HepG2 (cell line): Measurements from ENCODE around the gene PRKCZ. TPM values are rescaled to one million over a fixed set of nuclear protein-coding genes. Genes with fewer than 3 reads are reported as not detected.
A peak's percentile ranks its signal among the peaks of the same experiment; 100 is the strongest.

ENCODE experiments used
- HDAC2 ChIP-seq: sonication (generic); formaldehyde crosslinking; IDR thresholded peaks from 2 replicates; pipeline ENCODE4 v1.4.0; 2020; ENCODE audit warnings: missing genetic modification reagents
- HNRNPL ChIP-seq: fragments of 200-400 bp; formaldehyde crosslinking; IDR thresholded peaks from 2 replicates; pipeline ENCODE4 v1.6.1; 2017; ENCODE audit warnings: mild to moderate bottlenecking, low read depth, low read length
- HNRNPLL ChIP-seq: fragments of 200-400 bp; formaldehyde crosslinking; IDR thresholded peaks from 2 replicates; pipeline ENCODE4 v1.6.1; 2017; ENCODE audit warnings: mild to moderate bottlenecking, low read depth, low read length; ENCODE audit not compliant: poor library complexity, severe bottlenecking
- RBFOX2 ChIP-seq: fragments of 200-400 bp; formaldehyde crosslinking; IDR thresholded peaks from 2 replicates; pipeline ENCODE4 v1.6.1; 2017; ENCODE audit warnings: low read depth, mild to moderate bottlenecking, low read length
- SKI ChIP-seq: fragments of 450-650 bp; IDR thresholded peaks from one replicate; pipeline ENCODE4 v1.6.1; 2018; ENCODE audit warnings: mild to moderate bottlenecking; ENCODE audit not compliant: partially characterized antibody
- SRY ChIP-seq: sonication (generic); formaldehyde crosslinking; IDR thresholded peaks from 2 replicates; pipeline ENCODE4 v1.8.0; 2022; ENCODE audit warnings: mild to moderate bottlenecking, missing genetic modification reagents
- TCF12 ChIP-seq, 2 experiments: fragments of 450-650 bp in 1 of 2; sonication (generic) in 1 of 2; formaldehyde crosslinking in 1 of 2; IDR thresholded peaks; 2 replicates each; pipeline versions ENCODE4 v1.6.1 to v1.8.0; 2017 to 2022; ENCODE audit warnings: antibody characterized with exemption in 1 of 2, mild to moderate bottlenecking in 1 of 2, missing genetic modification reagents in 1 of 2, moderate library complexity in 1 of 2
- ZNF138 ChIP-seq: sonication (generic); formaldehyde crosslinking; IDR thresholded peaks from 2 replicates; pipeline ENCODE4 v1.5.0; 2020; ENCODE audit warnings: mild to moderate bottlenecking, low read depth, missing genetic modification reagents
- ZNF441 ChIP-seq: sonication (generic); formaldehyde crosslinking; IDR thresholded peaks from 2 replicates; pipeline ENCODE4 v1.7.0; 2021; ENCODE audit warnings: missing genetic modification reagents, borderline replicate concordance
- ZNF761 ChIP-seq: sonication (generic); formaldehyde crosslinking; conservative IDR thresholded peaks from 2 replicates; pipeline ENCODE4 v1.4.0; 2020; ENCODE audit warnings: mild to moderate bottlenecking, missing genetic modification reagents
- ZNF766 ChIP-seq: sonication (generic); formaldehyde crosslinking; IDR thresholded peaks from 2 replicates; pipeline ENCODE4 v1.5.0; 2020; ENCODE audit warnings: missing genetic modification reagents, borderline replicate concordance
- ZNF790 ChIP-seq: sonication (generic); formaldehyde crosslinking; IDR thresholded peaks from 2 replicates; pipeline ENCODE4 v1.8.0; 2022; ENCODE audit warnings: missing genetic modification reagents, mild to moderate bottlenecking, borderline replicate concordance
- polyA plus RNA-seq, 8 experiments: library from polyadenylated mRNA; depleted of rRNA in 3 of 8; stranded (reverse) in 7 of 8; unstranded in 1 of 8; fragments of >200 nt; fragmentation: Illumina TruSeq in 4 of 8; extraction: Trizol in 4 of 8; gene quantifications; 2 replicates each; pipeline versions ENCODE4 v1.2.1 to v1.2.3, GENCODE V29; 2011 to 2016; ENCODE audit warnings: low read depth in 4 of 8, missing spikeins in 1 of 8, mixed read lengths in 1 of 8; ENCODE audit not compliant: insufficient read depth in 1 of 8
- total RNA-seq, 5 experiments: library from RNA; depleted of rRNA; stranded (reverse); fragments of >200 nt; fragmentation: Illumina TruSeq; extraction: Trizol; gene quantifications; 2 replicates each; pipeline ENCODE4 v1.2.3, GENCODE V29; 2016; ENCODE audit warnings: low read depth in 1 of 5
- TF ChIP-seq, protein P1 (sequence below): sonication (generic); formaldehyde crosslinking; IDR thresholded peaks from 2 replicates; pipeline ENCODE4 v1.5.1; 2020; ENCODE audit warnings: mild to moderate bottlenecking, missing genetic modification reagents, borderline replicate concordance
- TF ChIP-seq, protein P2 (sequence below): IDR thresholded peaks from 2 replicates; pipeline ENCODE4 v1.6.1; 2016; ENCODE audit warnings: low read depth
- TF ChIP-seq, protein P3 (sequence below): sonication (generic); formaldehyde crosslinking; IDR thresholded peaks from 2 replicates; pipeline ENCODE4 v1.9.0; 2022; ENCODE audit warnings: missing genetic modification reagents, mild to moderate bottlenecking, borderline replicate concordance
- TF ChIP-seq, protein P4 (sequence below): sonication (generic); formaldehyde crosslinking; IDR thresholded peaks from 2 replicates; pipeline ENCODE4 v1.4.0; 2020; ENCODE audit warnings: mild to moderate bottlenecking, low read depth, missing genetic modification reagents
- TF ChIP-seq, protein P5 (sequence below): sonication (generic); formaldehyde crosslinking; IDR thresholded peaks from 2 replicates; pipeline ENCODE4 v1.4.0; 2020; ENCODE audit warnings: missing genetic modification reagents

Gene PRKCZ
- total and polyA plus RNA-seq, 2 of the 13 experiments (the other 11 are each of a cell fraction or from before 2014, with no cell fraction given) = 34.7 to 85.2 TPM

DNA sequence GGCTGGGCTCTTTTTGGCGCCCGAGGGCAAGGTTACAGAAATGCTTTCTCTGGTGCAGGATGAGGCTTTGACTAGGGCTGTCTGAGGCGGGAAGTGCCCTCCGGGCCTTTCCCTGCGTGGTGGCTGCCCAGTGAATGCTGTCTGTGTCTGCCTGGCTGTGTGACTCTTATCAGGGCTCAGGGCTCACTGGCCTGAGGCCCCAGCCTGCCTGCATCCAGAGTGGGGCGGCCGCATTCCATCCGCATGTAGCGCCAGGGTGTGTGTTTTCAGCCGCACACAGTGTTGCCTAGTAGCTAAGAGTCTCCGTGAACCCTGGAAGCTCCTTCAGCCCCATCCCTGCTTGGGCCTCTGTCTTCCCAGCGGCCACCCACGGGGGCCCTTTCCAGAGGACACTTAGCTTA, 85.2 kb downstream of the PRKCZ start (continued):
- TF ChIP-seq, protein P1, sequence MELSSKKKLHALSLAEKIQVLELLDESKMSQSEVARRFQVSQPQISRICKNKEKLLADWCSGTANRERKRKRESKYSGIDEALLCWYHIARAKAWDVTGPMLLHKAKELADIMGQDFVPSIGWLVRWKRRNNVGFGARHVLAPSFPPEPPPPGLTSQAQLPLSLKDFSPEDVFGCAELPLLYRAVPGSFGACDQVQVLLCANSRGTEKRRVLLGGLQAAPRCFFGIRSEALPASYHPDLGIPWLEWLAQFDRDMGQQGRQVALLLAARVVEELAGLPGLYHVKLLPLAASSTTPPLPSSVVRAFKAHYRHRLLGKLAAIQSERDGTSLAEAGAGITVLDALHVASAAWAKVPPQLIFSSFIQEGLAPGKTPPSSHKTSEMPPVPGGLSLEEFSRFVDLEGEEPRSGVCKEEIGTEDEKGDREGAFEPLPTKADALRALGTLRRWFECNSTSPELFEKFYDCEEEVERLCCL (CRISPR knock-in tag) = no peak
- TF ChIP-seq, protein P2, sequence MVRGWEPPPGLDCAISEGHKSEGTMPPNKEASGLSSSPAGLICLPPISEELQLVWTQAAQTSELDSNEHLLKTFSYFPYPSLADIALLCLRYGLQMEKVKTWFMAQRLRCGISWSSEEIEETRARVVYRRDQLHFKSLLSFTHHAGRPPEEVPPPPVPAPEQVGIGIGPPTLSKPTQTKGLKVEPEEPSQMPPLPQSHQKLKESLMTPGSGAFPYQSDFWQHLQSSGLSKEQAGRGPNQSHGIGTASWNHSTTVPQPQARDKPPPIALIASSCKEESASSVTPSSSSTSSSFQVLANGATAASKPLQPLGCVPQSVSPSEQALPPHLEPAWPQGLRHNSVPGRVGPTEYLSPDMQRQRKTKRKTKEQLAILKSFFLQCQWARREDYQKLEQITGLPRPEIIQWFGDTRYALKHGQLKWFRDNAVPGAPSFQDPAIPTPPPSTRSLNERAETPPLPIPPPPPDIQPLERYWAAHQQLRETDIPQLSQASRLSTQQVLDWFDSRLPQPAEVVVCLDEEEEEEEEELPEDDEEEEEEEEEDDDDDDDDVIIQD (CRISPR knock-in tag) = peak; percentile 25; the same call in 1 of the 2 replicates
- TF ChIP-seq TCF12 (IDR thresholded peaks at IDR 0.05) (no peak), TCF12 (CRISPR knock-in tag; IDR thresholded peaks at IDR 0.05) (no peak), ZNF790 (CRISPR knock-in tag) (0 out of 2 replicates have a peak, but pooled peaks have one; percentile 22), ZNF766 (CRISPR knock-in tag) (0 out of 2 replicates have a peak, but pooled peaks have one; percentile 23), ZNF138 (CRISPR knock-in tag) (no peak), HDAC2 (CRISPR knock-in tag) (peak; percentile 30; the same call in 1 of the 2 replicates), ZNF441 (0 out of 2 replicates have a peak, but pooled peaks have one; percentile 8), SRY (CRISPR knock-in tag) (0 out of 2 replicates have a peak, but pooled peaks have one; percentile 9), RBFOX2 (peak; percentile 49; the same call in 1 of the 2 replicates), ZNF761 (CRISPR knock-in tag) (no peak), HNRNPL (peak; percentile 69; the same call in 1 of the 2 replicates), HNRNPLL (peak; percentile 72), SKI (peak; percentile 56)
- TF ChIP-seq, protein P3, sequence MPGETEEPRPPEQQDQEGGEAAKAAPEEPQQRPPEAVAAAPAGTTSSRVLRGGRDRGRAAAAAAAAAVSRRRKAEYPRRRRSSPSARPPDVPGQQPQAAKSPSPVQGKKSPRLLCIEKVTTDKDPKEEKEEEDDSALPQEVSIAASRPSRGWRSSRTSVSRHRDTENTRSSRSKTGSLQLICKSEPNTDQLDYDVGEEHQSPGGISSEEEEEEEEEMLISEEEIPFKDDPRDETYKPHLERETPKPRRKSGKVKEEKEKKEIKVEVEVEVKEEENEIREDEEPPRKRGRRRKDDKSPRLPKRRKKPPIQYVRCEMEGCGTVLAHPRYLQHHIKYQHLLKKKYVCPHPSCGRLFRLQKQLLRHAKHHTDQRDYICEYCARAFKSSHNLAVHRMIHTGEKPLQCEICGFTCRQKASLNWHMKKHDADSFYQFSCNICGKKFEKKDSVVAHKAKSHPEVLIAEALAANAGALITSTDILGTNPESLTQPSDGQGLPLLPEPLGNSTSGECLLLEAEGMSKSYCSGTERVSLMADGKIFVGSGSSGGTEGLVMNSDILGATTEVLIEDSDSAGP (CRISPR knock-in tag) = peak; percentile 26; the same call in 1 of the 2 replicates
- TF ChIP-seq, protein P4, sequence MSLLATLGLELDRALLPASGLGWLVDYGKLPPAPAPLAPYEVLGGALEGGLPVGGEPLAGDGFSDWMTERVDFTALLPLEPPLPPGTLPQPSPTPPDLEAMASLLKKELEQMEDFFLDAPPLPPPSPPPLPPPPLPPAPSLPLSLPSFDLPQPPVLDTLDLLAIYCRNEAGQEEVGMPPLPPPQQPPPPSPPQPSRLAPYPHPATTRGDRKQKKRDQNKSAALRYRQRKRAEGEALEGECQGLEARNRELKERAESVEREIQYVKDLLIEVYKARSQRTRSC (CRISPR knock-in tag) = 0 out of 2 replicates have a peak, but pooled peaks have one; percentile 21
- TF ChIP-seq, protein P5, sequence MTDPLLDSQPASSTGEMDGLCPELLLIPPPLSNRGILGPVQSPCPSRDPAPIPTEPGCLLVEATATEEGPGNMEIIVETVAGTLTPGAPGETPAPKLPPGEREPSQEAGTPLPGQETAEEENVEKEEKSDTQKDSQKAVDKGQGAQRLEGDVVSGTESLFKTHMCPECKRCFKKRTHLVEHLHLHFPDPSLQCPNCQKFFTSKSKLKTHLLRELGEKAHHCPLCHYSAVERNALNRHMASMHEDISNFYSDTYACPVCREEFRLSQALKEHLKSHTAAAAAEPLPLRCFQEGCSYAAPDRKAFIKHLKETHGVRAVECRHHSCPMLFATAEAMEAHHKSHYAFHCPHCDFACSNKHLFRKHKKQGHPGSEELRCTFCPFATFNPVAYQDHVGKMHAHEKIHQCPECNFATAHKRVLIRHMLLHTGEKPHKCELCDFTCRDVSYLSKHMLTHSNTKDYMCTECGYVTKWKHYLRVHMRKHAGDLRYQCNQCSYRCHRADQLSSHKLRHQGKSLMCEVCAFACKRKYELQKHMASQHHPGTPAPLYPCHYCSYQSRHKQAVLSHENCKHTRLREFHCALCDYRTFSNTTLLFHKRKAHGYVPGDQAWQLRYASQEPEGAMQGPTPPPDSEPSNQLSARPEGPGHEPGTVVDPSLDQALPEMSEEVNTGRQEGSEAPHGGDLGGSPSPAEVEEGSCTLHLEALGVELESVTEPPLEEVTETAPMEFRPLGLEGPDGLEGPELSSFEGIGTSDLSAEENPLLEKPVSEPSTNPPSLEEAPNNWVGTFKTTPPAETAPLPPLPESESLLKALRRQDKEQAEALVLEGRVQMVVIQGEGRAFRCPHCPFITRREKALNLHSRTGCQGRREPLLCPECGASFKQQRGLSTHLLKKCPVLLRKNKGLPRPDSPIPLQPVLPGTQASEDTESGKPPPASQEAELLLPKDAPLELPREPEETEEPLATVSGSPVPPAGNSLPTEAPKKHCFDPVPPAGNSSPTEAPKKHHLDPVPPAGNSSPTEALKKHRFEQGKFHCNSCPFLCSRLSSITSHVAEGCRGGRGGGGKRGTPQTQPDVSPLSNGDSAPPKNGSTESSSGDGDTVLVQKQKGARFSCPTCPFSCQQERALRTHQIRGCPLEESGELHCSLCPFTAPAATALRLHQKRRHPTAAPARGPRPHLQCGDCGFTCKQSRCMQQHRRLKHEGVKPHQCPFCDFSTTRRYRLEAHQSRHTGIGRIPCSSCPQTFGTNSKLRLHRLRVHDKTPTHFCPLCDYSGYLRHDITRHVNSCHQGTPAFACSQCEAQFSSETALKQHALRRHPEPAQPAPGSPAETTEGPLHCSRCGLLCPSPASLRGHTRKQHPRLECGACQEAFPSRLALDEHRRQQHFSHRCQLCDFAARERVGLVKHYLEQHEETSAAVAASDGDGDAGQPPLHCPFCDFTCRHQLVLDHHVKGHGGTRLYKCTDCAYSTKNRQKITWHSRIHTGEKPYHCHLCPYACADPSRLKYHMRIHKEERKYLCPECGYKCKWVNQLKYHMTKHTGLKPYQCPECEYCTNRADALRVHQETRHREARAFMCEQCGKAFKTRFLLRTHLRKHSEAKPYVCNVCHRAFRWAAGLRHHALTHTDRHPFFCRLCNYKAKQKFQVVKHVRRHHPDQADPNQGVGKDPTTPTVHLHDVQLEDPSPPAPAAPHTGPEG = 0 out of 2 replicates have a peak, but pooled peaks have one; percentile 21
